Measurements from ENCODE around the gene TRABD2A.
"Not testable (repeated sequence)": the region's sequence is repeated elsewhere in the genome, so short reads cannot be mapped to it uniquely, and the experiment has no call there.

Gene TRABD2A

GRCh38 chr2:84776011-84776410 lies 104.9 kb downstream of the TRABD2A start:
- Histone ChIP-seq H3K4me1 (ENCODE audit: control insufficient read depth, insufficient read depth, low read length) (no peaks in the 10 kb centered on the region), H3K9ac (ENCODE audit: low read length) (no peak overlapping the region), H3K4me3 (ENCODE audit: low read depth, low read length) (no peak overlapping the region), H3K27ac (ENCODE audit: low read depth, low read length) (no peak overlapping the region), H3K36me3 (ENCODE audit: control insufficient read depth, insufficient read depth, low read length) (no peaks in the 10 kb centered on the region), H3K9me3 (ENCODE audit: control insufficient read depth, insufficient read depth, low read depth, low read length) (peaks cover 23% of the 10 kb centered on the region), H3K27me3 (ENCODE audit: control insufficient read depth, insufficient read depth, low read length) (no peaks in the 10 kb centered on the region)

GRCh38 chr2:84773562-84773961 lies 107.3 kb downstream of the TRABD2A start:
- H3K27ac ChIP-seq (ENCODE audit: low read depth, low read length); H3K4me3 ChIP-seq (ENCODE audit: low read depth, low read length); H3K27me3 ChIP-seq (ENCODE audit: control insufficient read depth, insufficient read depth, low read length); H3K9ac ChIP-seq (ENCODE audit: low read length); H3K36me3 ChIP-seq (ENCODE audit: control insufficient read depth, insufficient read depth, low read length); H3K4me1 ChIP-seq (ENCODE audit: control insufficient read depth, insufficient read depth, low read length): not testable (repeated sequence)
- peaks cover 33% of the 10 kb centered on the region for H3K9me3 ChIP-seq (ENCODE audit: control insufficient read depth, insufficient read depth, low read depth, low read length)
